PC-3 (cell line): Measurements from ENCODE around the gene KMT2A.

Experiments
- CTCF ChIP-seq: fragments of 300-600 bp; sonication (generic); conservative IDR thresholded peaks from 2 replicates; pipeline ENCODE4 v1.5.1; 2017; ENCODE audit warnings: antibody characterized with exemption, low read depth, mild to moderate bottlenecking, low read length
- EZH2 ChIP-seq: fragments of 300-600 bp; sonication (generic); IDR thresholded peaks from one replicate; pipeline ENCODE4 v1.6.1; 2017; ENCODE audit warnings: antibody characterized with exemption, mild to moderate bottlenecking, low read length; ENCODE audit not compliant: unreplicated experiment

DNA sequence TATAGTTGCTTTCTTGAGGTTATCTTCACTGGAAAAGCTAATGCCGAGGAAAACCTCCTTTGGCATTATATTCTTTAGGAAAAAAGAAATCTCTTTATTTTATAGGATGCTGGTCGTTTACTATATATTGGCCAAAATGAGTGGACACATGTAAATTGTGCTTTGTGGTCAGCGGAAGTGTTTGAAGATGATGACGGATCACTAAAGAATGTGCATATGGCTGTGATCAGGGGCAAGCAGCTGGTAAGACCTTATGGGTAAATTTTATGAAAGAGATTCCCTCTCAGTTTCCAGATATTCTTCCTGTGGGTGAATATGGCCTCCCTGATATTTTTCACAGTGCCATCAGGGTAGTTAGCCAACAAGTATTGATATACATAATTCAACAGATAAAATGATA lies 61.5 kb downstream of the KMT2A start:
- TF ChIP-seq CTCF, result no peak
- no peak for TF ChIP-seq EZH2
